Uterus (tissue), 2 donors: ENCODE data around the gene NEDD4L.

ENCODE experiments used
- POLR2A ChIP-seq, 2 donors: fragments of 450-650 bp; IDR thresholded peaks; one replicate each; pipeline ENCODE4 v1.6.1; 2016; ENCODE audit warnings: antibody characterized with exemption in 2 of 2, mild to moderate bottlenecking in 1 of 2, moderate library complexity in 1 of 2
- TF ChIP-seq, protein P1 (sequence below), 4 experiments: fragments of 200-600 bp in 2 of 4; fragments of 450-650 bp in 2 of 4; sonication (generic) in 2 of 4; IDR thresholded peaks; one replicate each; pipeline ENCODE4 v1.5.1; 2016 to 2019; ENCODE audit warnings: antibody characterized with exemption in 4 of 4, mild to moderate bottlenecking in 2 of 4, moderate library complexity in 1 of 4

DNA sequence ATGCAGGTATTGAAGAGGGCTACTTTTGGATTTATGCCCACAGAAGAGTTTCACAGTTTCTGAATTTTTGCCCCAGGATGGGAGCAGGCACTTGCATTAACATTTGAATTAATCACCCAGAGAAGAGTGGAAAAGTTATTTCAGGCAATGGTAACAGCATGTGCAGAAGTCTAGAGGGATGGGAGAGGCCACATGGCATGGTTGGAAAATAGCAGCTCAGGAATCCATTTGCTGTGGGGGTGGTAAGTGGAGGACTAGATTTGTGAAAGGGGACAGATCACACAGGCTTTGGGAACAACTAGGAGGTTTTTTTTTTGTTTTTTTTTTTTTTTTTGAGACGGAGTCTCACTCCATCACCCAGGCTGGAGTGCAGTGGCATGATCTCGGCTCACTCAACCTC, 65.2 kb downstream of the NEDD4L start:
- TF ChIP-seq, protein P1, sequence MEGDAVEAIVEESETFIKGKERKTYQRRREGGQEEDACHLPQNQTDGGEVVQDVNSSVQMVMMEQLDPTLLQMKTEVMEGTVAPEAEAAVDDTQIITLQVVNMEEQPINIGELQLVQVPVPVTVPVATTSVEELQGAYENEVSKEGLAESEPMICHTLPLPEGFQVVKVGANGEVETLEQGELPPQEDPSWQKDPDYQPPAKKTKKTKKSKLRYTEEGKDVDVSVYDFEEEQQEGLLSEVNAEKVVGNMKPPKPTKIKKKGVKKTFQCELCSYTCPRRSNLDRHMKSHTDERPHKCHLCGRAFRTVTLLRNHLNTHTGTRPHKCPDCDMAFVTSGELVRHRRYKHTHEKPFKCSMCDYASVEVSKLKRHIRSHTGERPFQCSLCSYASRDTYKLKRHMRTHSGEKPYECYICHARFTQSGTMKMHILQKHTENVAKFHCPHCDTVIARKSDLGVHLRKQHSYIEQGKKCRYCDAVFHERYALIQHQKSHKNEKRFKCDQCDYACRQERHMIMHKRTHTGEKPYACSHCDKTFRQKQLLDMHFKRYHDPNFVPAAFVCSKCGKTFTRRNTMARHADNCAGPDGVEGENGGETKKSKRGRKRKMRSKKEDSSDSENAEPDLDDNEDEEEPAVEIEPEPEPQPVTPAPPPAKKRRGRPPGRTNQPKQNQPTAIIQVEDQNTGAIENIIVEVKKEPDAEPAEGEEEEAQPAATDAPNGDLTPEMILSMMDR (IDR thresholded peaks at IDR 0.05), result no peak
- TF ChIP-seq POLR2A (IDR thresholded peaks at IDR 0.05), result no peak
